ENCODE measurements around the gene BDH1.

- TF ChIP-seq CSDC2 (CRISPR knock-in tag; IDR thresholded peaks at IDR 0.05): no peak
- no peak for TF ChIP-seq TCF4 (CRISPR knock-in tag; IDR thresholded peaks at IDR 0.05; ENCODE audit: borderline replicate concordance)
- TF ChIP-seq ZFP30 (CRISPR knock-in tag; IDR thresholded peaks at IDR 0.05): no peak
These were observed 61.3 kb downstream of the BDH1 start for GRCh38 chr3:197494366-197495058.
